Trophoblast cell (in vitro differentiated cells and primary cell): ENCODE results near the gene CABCOCO1.

Source experiments
- DNase-seq, 2 donors: peaks; one replicate each; pipeline ENCODE4 v3.0.0-alpha.2; 2016
- H2AFZ ChIP-seq: 2 replicates; pipeline ENCODE4 v1.6.1; 2013; ENCODE audit warnings: low read length, moderate library complexity, mild to moderate bottlenecking; ENCODE audit not compliant: insufficient read depth, poor library complexity
- H2AK5ac ChIP-seq: 2 replicates; pipeline ENCODE4 v1.6.1; 2013; ENCODE audit warnings: mild to moderate bottlenecking, low read length
- H2BK120ac ChIP-seq: 2 replicates; pipeline ENCODE4 v1.6.1; 2013; ENCODE audit warnings: low read length, mild to moderate bottlenecking, moderate library complexity; ENCODE audit not compliant: insufficient read depth, poor library complexity
- H2BK12ac ChIP-seq: 2 replicates; pipeline ENCODE4 v1.6.1; 2013; ENCODE audit warnings: mild to moderate bottlenecking, low read length, moderate library complexity
- H2BK5ac ChIP-seq: 2 replicates; pipeline ENCODE4 v1.6.1; 2013; ENCODE audit warnings: low read length, low read depth, moderate library complexity, mild to moderate bottlenecking; ENCODE audit not compliant: poor library complexity
- H3K14ac ChIP-seq: 2 replicates; pipeline ENCODE4 v1.6.1; 2013; ENCODE audit warnings: mild to moderate bottlenecking, low read length
- H3K18ac ChIP-seq: 2 replicates; pipeline ENCODE4 v1.6.1; 2013; ENCODE audit warnings: mild to moderate bottlenecking, low read length
- H3K23ac ChIP-seq: 2 replicates; pipeline ENCODE4 v1.6.1; 2013; ENCODE audit warnings: low read length
- H3K27ac ChIP-seq: 2 replicates; pipeline ENCODE4 v1.5.1; 2013; ENCODE audit warnings: low read depth, mild to moderate bottlenecking, inconsistent platforms, low read length, moderate library complexity
- H3K27me3 ChIP-seq: 2 replicates; pipeline ENCODE4 v1.6.1; 2013; ENCODE audit warnings: inconsistent platforms, mild to moderate bottlenecking, low read length, moderate library complexity; ENCODE audit not compliant: insufficient read depth
- H3K36me3 ChIP-seq, 2 experiments: 1 replicate in 1 of 2; 2 replicates in 1 of 2; pipeline ENCODE4 v1.6.1; 2013; ENCODE audit warnings: low read length in 2 of 2, mild to moderate bottlenecking in 2 of 2, moderate library complexity in 1 of 2; ENCODE audit not compliant: insufficient read depth in 2 of 2, control insufficient read depth in 1 of 2
- H3K4ac ChIP-seq: 2 replicates; pipeline ENCODE4 v1.6.1; 2013; ENCODE audit warnings: low read depth, mild to moderate bottlenecking, low read length, moderate library complexity
- H3K4me1 ChIP-seq, 2 experiments: 1 replicate in 1 of 2; 2 replicates in 1 of 2; pipeline ENCODE4 v1.6.1; 2013; ENCODE audit warnings: low read length in 2 of 2, mild to moderate bottlenecking in 2 of 2, moderate library complexity in 1 of 2; ENCODE audit not compliant: insufficient read depth in 2 of 2, control insufficient read depth in 1 of 2
- H3K4me2 ChIP-seq: 2 replicates; pipeline ENCODE4 v1.6.1; 2013; ENCODE audit warnings: inconsistent platforms, mild to moderate bottlenecking, low read length, moderate library complexity
- H3K4me3 ChIP-seq: 2 replicates; pipeline ENCODE4 v1.5.1; 2013; ENCODE audit warnings: mild to moderate bottlenecking, low read depth, low read length, inconsistent platforms
- H3K79me1 ChIP-seq: one replicate; pipeline ENCODE4 v1.6.1; 2013; ENCODE audit warnings: low read length
- H3K79me2 ChIP-seq: 2 replicates; pipeline ENCODE4 v1.6.1; 2013; ENCODE audit warnings: low read length, mild to moderate bottlenecking; ENCODE audit not compliant: control insufficient read depth, insufficient read depth, poor library complexity
- H3K9ac ChIP-seq: 2 replicates; pipeline ENCODE4 v1.6.1; 2013; ENCODE audit warnings: mild to moderate bottlenecking, low read length
- H3K9me3 ChIP-seq: 2 replicates; pipeline ENCODE4 v1.6.1; 2013; ENCODE audit warnings: low read depth, mild to moderate bottlenecking, control low read depth, inconsistent platforms, low read length; ENCODE audit not compliant: insufficient read depth
- H4K12ac ChIP-seq: 2 replicates; pipeline ENCODE4 v1.6.1; 2013; ENCODE audit warnings: low read depth, mild to moderate bottlenecking, low read length, moderate library complexity
- H4K8ac ChIP-seq: 2 replicates; pipeline ENCODE4 v1.6.1; 2013; ENCODE audit warnings: low read depth, mild to moderate bottlenecking, low read length, moderate library complexity
- H4K91ac ChIP-seq: one replicate; pipeline ENCODE4 v1.6.1; 2013; ENCODE audit warnings: low read depth, mild to moderate bottlenecking, low read length, moderate library complexity
- WGBS: extraction: QIAGEN DNeasy Blood & Tissue Kit; methylation state at CpG from one replicate; pipeline ENCODE4 v1.1.7; 2013; ENCODE audit warnings: missing lambda C conversion rate; ENCODE audit not compliant: insufficient read length, insufficient coverage; ENCODE audit errors: extremely low coverage; 5-methylcytosine and 5-hydroxymethylcytosine counted together

Gene CABCOCO1

DNA sequence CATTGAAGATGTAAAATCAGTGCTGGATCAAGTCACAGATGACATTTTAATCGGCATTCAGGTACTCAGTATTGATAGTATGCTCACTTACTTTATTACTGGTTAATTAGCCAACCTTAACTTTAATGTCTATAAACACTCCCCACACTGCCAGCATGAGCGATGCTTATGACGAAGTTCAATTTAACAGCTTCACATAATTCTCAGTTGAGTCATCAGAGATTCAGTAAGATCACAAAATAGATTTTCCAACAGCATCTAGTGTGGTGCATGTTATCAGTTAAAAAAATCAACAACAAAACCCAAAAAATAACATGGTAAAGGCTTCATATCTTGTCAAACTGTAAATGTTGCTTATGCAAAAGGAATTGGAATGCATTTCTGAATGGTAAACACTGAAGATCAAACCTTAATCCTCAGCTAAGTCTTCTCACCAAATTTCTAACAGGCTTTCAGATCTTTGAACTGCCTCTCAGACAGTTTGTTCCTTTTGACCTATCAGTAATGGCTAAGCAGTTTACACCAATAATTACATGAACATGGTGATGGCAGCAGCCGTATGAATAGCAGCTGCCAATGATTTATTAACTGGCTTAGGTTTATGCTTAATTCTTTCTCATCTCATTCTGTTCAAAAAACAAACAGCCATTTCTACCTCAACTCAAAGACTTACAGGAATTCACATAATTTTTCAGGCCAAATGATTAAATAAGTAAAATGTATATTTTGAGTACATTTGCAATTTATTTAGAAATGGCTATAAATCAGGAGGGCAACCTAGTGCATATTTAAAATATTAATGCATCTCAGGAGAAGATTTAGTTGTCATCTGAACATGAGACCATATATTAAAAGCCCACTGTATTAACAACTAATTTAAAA is 98.5 kb downstream of the CABCOCO1 start:
- Histone ChIP-seq H3K4me3 (no peak overlapping the region), H3K4ac (no peak overlapping the region), H3K27ac (no peak overlapping the region), H3K4me2 (no peak overlapping the region), H3K14ac (no peak overlapping the region), H2BK5ac (no peak overlapping the region), H3K23ac (no peak overlapping the region), H3K36me3 (no peaks in the 10 kb centered on the region), H3K27me3 (no peaks in the 10 kb centered on the region), H4K12ac (no peak overlapping the region), H3K4me1 (peaks cover 0 to 2% of the 10 kb centered on the region in 2 experiments), H3K9me3 (no peaks in the 10 kb centered on the region), H4K91ac (no peak overlapping the region), H3K79me2 (no peaks in the 10 kb centered on the region), H3K18ac (no peak overlapping the region), H4K8ac (no peak overlapping the region), H2BK12ac (no peak overlapping the region), H2AK5ac (no peak overlapping the region), H3K9ac (no peak overlapping the region), H2BK120ac (no peak overlapping the region), H3K79me1 (no peaks in the 10 kb centered on the region), H2AFZ (no peak overlapping the region)
- WGBS: no CpG with 5 or more reads among the region's 4 CpGs
- DNase-seq: peak in 1 of 2 donors; percentile 77

DNA sequence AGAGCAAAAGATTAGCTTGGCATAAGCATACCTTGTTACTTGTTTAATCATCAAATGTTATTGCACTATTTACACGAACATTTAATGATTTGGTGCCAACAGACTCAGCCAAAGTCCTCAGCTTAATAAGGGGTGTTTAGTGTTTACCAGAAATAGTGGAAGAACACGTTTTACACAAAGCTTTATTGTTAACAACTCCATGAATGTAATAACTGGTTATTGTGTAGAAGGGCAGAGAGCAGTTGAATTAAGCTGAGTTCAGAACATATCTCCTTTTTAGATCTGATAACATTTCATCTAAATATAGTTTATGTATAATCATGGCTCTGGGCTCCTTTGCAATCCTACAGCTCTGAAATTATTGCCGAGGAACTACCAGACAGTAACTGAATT is 99.1 kb downstream of the CABCOCO1 start:
- Histone ChIP-seq H3K4ac (no peak overlapping the region), H3K4me2 (no peak overlapping the region), H3K79me1 (no peaks in the 10 kb centered on the region), H3K18ac (no peak overlapping the region), H3K9me3 (no peaks in the 10 kb centered on the region), H3K36me3 (no peaks in the 10 kb centered on the region), H4K12ac (no peak overlapping the region), H2BK120ac (no peak overlapping the region), H3K9ac (no peak overlapping the region), H3K27ac (no peak overlapping the region), H3K4me3 (no peak overlapping the region), H2AK5ac (no peak overlapping the region), H2AFZ (no peak overlapping the region), H4K8ac (no peak overlapping the region), H2BK12ac (no peak overlapping the region), H3K4me1 (peaks cover 0 to 2% of the 10 kb centered on the region in 2 experiments), H3K79me2 (no peaks in the 10 kb centered on the region), H3K14ac (no peak overlapping the region), H4K91ac (no peak overlapping the region), H3K27me3 (no peaks in the 10 kb centered on the region), H3K23ac (no peak overlapping the region), H2BK5ac (no peak overlapping the region)
- DNase-seq: no peak
- WGBS: no CpG with 5 or more reads among the region's 3 CpGs

DNA sequence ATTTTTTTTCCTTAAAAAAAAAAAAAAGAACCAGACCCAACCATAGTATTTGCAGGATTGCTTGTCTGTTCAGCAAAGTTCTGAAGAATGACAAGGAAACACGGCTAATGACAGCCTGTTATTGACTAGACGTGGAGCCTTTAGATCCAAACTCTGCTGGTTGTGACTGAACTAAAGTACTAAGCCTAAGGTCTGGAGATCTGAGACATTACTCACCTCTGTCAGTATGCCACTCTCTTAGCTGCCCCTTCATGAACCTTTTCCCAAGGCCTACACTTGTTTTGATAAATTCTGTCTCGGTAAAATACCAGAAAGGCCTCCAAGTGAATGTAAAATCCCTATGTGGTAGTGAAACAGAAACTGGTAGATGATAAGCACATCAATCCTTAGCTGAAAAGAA is 101.0 kb downstream of the CABCOCO1 start:
- Histone ChIP-seq H3K79me2 (no peaks in the 10 kb centered on the region), H3K4me3 (no peak overlapping the region), H2AFZ (no peak overlapping the region), H3K14ac (no peak overlapping the region), H3K4me1 (peaks cover 0 to 2% of the 10 kb centered on the region in 2 experiments), H4K12ac (no peak overlapping the region), H2BK12ac (no peak overlapping the region), H4K8ac (no peak overlapping the region), H3K36me3 (no peaks in the 10 kb centered on the region), H3K18ac (no peak overlapping the region), H3K4me2 (no peak overlapping the region), H2BK120ac (no peak overlapping the region), H3K9me3 (no peaks in the 10 kb centered on the region), H3K27ac (no peak overlapping the region), H4K91ac (no peak overlapping the region), H3K9ac (no peak overlapping the region), H3K23ac (no peak overlapping the region), H2BK5ac (no peak overlapping the region), H3K4ac (no peak overlapping the region), H3K27me3 (no peaks in the 10 kb centered on the region), H3K79me1 (no peaks in the 10 kb centered on the region), H2AK5ac (no peak overlapping the region)
- no CpG with 5 or more reads among the region's 3 CpGs for WGBS
- DNase-seq: peak; percentile 9 to 58

DNA sequence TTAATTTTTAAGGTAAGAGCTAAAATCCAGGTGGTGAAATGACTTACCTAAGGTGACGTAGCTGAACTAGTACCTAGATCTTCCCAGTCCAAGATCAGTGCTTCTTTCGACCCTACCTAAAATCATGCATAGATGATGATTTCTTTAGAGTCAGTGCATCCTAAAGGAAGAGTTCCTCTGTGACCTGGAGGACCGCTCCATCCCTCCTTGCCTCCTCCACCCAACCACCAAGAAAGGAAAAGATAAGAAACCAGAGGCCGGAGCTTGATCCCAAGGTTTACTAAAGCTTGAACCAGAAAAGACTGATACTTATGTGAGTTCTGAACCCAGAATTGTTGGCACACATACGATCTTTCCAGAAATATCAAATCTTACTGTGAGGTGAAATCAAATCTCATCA is 101.8 kb downstream of the CABCOCO1 start:
- no peak overlapping the region for H3K4ac ChIP-seq
- H2AFZ ChIP-seq: no peak overlapping the region
- WGBS: no CpG with 5 or more reads among the region's 5 CpGs
- no peak overlapping the region for H2BK5ac ChIP-seq
- no peak overlapping the region for H2BK120ac ChIP-seq
- no peak overlapping the region for H4K12ac ChIP-seq
- H3K4me1 ChIP-seq: peaks cover 0 to 2% of the 10 kb centered on the region in 2 experiments
- no peaks in the 10 kb centered on the region for H3K79me1 ChIP-seq
- DNase-seq: no peak
- no peaks in the 10 kb centered on the region for H3K27me3 ChIP-seq
- H4K8ac ChIP-seq: no peak overlapping the region
- no peak overlapping the region for H3K4me3 ChIP-seq
- H2BK12ac ChIP-seq: no peak overlapping the region
- H3K18ac ChIP-seq: no peak overlapping the region
- no peak overlapping the region for H3K4me2 ChIP-seq
- H2AK5ac ChIP-seq: no peak overlapping the region
- no peak overlapping the region for H3K23ac ChIP-seq
- H4K91ac ChIP-seq: no peak overlapping the region
- H3K79me2 ChIP-seq: no peaks in the 10 kb centered on the region
- no peak overlapping the region for H3K27ac ChIP-seq
- H3K14ac ChIP-seq: no peak overlapping the region
- no peak overlapping the region for H3K9ac ChIP-seq
- no peaks in the 10 kb centered on the region for H3K9me3 ChIP-seq
- no peaks in the 10 kb centered on the region for H3K36me3 ChIP-seq
